SK-N-MC (cell line): ENCODE data around the gene BAHCC1.
"Not testable (repeated sequence)": the region's sequence is repeated elsewhere in the genome, so short reads cannot be mapped to it uniquely, and the experiment has no call there.

Source experiments
- DNase-seq: peaks from one replicate; pipeline ENCODE4 v3.0.0-alpha.2; 2011; ENCODE audit warnings: low read depth, low spot score
- H3K27ac ChIP-seq: fragments of 200-600 bp; sonication (generic); 2 replicates; pipeline ENCODE4 v1.5.1; 2016; ENCODE audit warnings: mixed run types
- H3K36me3 ChIP-seq: fragments of 200-600 bp; sonication (generic); 2 replicates; pipeline ENCODE4 v1.6.1; 2017; ENCODE audit warnings: antibody characterized with exemption, low read length, mixed read lengths; ENCODE audit not compliant: insufficient read depth
- H3K4me3 ChIP-seq: fragments of 200-600 bp; sonication (generic); 2 replicates; pipeline ENCODE4 v1.5.1; 2016
- H3K9ac ChIP-seq: fragments of 200-600 bp; sonication (generic); 2 replicates; pipeline ENCODE4 v1.8.0; 2017; ENCODE audit warnings: mixed run types, mixed read lengths; ENCODE audit not compliant: insufficient read length
- H3K9me3 ChIP-seq: fragments of 200-600 bp; sonication (generic); 2 replicates; pipeline ENCODE4 v1.6.1; 2017; ENCODE audit warnings: low read depth, mild to moderate bottlenecking, antibody characterized with exemption, low read length, moderate library complexity, mixed read lengths
- EZH2 ChIP-seq: fragments of 200-600 bp; sonication (generic); IDR thresholded peaks from one replicate; pipeline ENCODE4 v1.6.1; 2017; ENCODE audit warnings: antibody characterized with exemption
- FOXP2 ChIP-seq: optimal IDR thresholded peaks from 2 replicates; pipeline ENCODE3; 2011; ENCODE audit warnings: mild to moderate bottlenecking, moderate library complexity; ENCODE audit not compliant: insufficient read depth; ENCODE audit errors: extremely low read length, control extremely low read depth
- POLR2AphosphoS5 ChIP-seq: IDR thresholded peaks from 2 replicates; pipeline ENCODE4 v1.6.1; 2012; ENCODE audit warnings: mild to moderate bottlenecking, low read depth, low read length, borderline replicate concordance

The BAHCC1 gene

GRCh38 chr17:81354252-81354953, 40.9 kb upstream of the BAHCC1 start:
- H3K27ac ChIP-seq: no peak overlapping the region
- no peaks in the 10 kb centered on the region for H3K9me3 ChIP-seq
- no peak for DNase-seq
- H3K36me3 ChIP-seq: no peaks in the 10 kb centered on the region
- no peak overlapping the region for H3K4me3 ChIP-seq
- no peak overlapping the region for H3K9ac ChIP-seq
- no peak for TF ChIP-seq EZH2
- no peak for TF ChIP-seq FOXP2
- TF ChIP-seq POLR2AphosphoS5: no peak

- H3K4me3 ChIP-seq: no peak overlapping the region
- no peak for TF ChIP-seq EZH2
- no peak for TF ChIP-seq FOXP2
- TF ChIP-seq POLR2AphosphoS5: no peak
- no peaks in the 10 kb centered on the region for H3K9me3 ChIP-seq
- no peak overlapping the region for H3K9ac ChIP-seq
- H3K27ac ChIP-seq: peak overlapping the region; percentile 75; the same call in 1 of the 2 replicates
- H3K36me3 ChIP-seq: no peaks in the 10 kb centered on the region
- no peak for DNase-seq
Observed at GRCh38 chr17:81354954-81355347, 40.3 kb upstream of the BAHCC1 start.

- no peaks in the 10 kb centered on the region for H3K9me3 ChIP-seq
- peak; percentile 78 for DNase-seq
- H3K9ac ChIP-seq: no peak overlapping the region
- peak overlapping the region; percentile 94 for H3K27ac ChIP-seq
- TF ChIP-seq EZH2 (no peak), POLR2AphosphoS5 (peak; percentile 48; the same call in 1 of the 2 replicates)
- no peak overlapping the region for H3K4me3 ChIP-seq
- no peaks in the 10 kb centered on the region for H3K36me3 ChIP-seq
Observed at GRCh38 chr17:81359218-81359617, 36.0 kb upstream of the BAHCC1 start.

GRCh38 chr17:81362001-81362400, 33.3 kb upstream of the BAHCC1 start:
- not testable (repeated sequence) for H3K9me3 ChIP-seq, H3K27ac ChIP-seq, DNase-seq, H3K9ac ChIP-seq, H3K4me3 ChIP-seq, H3K36me3 ChIP-seq

GRCh38 chr17:81364278-81365147, 30.7 kb upstream of the BAHCC1 start:
- Histone ChIP-seq H3K36me3 (no peaks in the 10 kb centered on the region), H3K4me3 (no peak overlapping the region), H3K9ac (no peak overlapping the region), H3K9me3 (no peaks in the 10 kb centered on the region), H3K27ac (no peak overlapping the region)
- TF ChIP-seq EZH2: no peak
- no peak for TF ChIP-seq POLR2AphosphoS5
- no peak for TF ChIP-seq FOXP2
- no peak for DNase-seq

- Histone ChIP-seq H3K36me3 (no peaks in the 10 kb centered on the region), H3K9me3 (no peaks in the 10 kb centered on the region), H3K4me3 (no peak overlapping the region), H3K27ac (no peak overlapping the region), H3K9ac (no peak overlapping the region)
- TF ChIP-seq POLR2AphosphoS5: no peak
- DNase-seq: no peak
Observed at GRCh38 chr17:81365148-81365600, 30.1 kb upstream of the BAHCC1 start.

- Histone ChIP-seq H3K9ac (no peak overlapping the region), H3K27ac (no peak overlapping the region; the same call in 1 of the 2 replicates), H3K9me3 (no peaks in the 10 kb centered on the region), H3K36me3 (no peaks in the 10 kb centered on the region), H3K4me3 (no peak overlapping the region)
- TF ChIP-seq POLR2AphosphoS5: no peak
- no peak for TF ChIP-seq EZH2
- no peak for TF ChIP-seq FOXP2
- no peak for DNase-seq
Observed at GRCh38 chr17:81365601-81366585, 29.4 kb upstream of the BAHCC1 start.

GRCh38 chr17:81366648-81367047, 28.6 kb upstream of the BAHCC1 start:
- Histone ChIP-seq H3K27ac (no peak overlapping the region), H3K4me3 (no peak overlapping the region), H3K36me3 (no peaks in the 10 kb centered on the region), H3K9me3 (no peaks in the 10 kb centered on the region), H3K9ac (no peak overlapping the region)
- no peak for DNase-seq
- TF ChIP-seq EZH2 (no peak), FOXP2 (no peak), POLR2AphosphoS5 (no peak)
